ENCODE data around the gene ZNF69.
"Not testable (repeated sequence)": the region's sequence is repeated elsewhere in the genome, so short reads cannot be mapped to it uniquely, and the experiment has no call there.

The ZNF69 gene

DNA sequence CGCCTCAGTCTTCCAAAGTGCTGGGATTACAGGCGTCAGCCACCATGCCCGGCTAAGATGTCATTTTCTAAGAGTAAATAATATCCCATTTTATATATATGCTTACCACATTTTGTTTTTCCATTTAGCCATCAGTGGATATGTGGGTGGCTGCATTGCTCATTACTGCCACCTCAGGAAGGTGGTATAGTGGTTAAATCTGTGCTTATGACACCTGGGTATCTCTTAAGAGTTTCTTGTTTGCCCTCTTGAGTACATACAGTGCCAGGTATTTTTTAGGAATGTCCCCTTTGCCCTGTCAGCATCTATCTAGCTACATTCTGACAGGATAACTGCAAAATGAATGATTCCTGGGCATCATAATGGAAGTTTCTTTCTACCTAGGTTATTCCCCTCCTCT is 14.6 kb downstream of the ZNF69 start:
- DNase-seq (ENCODE audit: low spot score), result no peak

DNA sequence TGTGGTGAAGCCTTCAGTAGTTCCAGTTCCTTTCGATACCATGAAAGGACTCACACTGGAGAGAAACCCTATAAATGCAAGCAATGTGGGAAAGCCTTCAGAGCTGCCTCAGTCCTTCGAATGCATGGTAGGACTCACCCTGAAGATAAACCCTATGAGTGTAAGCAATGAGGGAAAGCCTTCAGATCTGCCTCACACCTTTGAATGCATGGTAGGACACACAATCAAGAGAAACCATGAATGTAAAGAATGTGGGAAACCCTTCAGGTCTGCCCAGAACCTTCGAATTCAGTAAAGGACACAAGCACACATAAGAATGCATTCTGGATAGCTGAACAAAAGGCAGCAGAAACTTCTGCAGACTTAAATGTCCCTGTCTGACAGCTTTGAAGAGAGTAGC is 18.3 kb downstream of the ZNF69 start:
- DNase-seq (ENCODE audit: low spot score), result no peak

DNA sequence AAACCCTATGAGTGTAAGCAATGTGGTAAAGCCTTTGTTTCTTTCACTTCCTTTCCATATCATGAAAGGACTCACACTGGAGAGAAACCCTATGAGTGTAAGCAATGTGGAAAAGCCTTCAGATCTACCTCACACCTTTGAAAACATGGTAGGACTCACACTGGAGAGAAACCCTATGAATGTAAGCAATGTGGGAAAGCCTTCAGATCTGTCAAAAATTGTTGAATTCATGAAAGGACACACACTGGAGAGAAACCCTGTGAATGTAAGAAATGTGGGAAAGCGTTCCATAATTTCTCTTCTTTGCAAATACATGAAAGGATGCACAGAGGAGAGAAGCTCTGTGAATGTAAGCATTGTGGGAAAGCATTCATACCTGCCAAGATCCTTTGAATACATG is 24.4 kb downstream of the ZNF69 start:
- not testable (repeated sequence) for DNase-seq (ENCODE audit: low spot score)

DNA sequence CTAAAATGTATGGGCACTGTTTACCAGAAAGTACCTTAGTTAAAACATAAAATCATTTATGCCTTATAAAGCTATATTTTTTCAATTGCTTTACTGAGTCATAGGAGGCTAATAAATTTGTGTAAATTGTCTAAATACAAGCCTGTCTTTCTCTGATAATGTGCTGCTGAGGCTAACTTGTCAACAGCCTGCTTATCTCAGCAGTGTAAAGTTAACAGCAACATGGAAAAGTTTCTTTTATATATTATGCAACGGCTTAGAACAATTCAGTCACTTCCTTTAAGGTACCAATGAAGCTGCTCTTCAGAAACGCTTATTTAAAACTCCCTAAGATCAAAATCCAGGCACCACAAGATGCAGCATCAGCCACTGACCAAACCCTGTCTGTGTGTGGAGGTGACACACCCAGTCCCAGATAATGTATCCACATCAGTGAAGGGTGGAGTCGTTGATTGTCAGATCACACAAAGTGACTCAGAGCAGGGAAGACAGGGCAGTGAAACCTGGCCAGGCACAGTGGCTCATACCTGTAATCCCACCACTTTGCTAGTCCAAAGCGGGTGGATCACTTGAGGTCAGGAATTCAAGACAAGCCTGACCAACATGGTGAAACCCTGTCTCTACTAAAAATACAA is 27.0 kb downstream of the ZNF69 start:
- DNase-seq (ENCODE audit: low spot score), result not testable (repeated sequence)

DNA sequence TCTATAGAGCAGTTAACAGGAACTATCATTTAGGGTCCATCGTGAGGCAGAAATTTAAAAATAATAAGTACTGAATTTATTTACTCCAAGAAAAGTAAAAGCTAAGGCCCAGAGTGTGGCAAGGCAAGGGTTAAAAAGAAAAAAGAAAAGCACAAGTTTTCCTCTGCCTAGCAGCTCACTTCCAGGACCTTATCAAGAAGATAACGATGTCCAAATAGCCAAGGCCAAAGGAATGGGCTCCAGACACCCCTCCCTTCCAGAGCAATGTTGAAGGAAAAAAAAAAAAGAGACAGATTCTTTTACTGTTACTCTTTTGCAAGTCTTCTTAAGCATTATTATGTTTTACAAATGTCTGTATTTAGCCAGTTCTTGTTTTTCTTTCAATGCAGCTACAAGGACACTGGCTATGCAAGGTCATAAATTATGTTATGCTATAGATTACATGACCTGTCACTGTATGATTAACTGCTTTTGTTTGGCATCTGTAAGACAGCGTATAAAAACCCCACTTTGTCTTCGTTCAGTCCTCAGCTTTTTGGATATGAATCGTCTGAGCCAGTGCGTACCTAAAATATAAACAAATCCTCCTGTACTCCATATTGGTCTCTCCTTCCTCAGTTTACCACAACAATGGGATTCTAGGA is 34.4 kb downstream of the ZNF69 start:
- DNase-seq (ENCODE audit: low spot score), result no peak

DNA sequence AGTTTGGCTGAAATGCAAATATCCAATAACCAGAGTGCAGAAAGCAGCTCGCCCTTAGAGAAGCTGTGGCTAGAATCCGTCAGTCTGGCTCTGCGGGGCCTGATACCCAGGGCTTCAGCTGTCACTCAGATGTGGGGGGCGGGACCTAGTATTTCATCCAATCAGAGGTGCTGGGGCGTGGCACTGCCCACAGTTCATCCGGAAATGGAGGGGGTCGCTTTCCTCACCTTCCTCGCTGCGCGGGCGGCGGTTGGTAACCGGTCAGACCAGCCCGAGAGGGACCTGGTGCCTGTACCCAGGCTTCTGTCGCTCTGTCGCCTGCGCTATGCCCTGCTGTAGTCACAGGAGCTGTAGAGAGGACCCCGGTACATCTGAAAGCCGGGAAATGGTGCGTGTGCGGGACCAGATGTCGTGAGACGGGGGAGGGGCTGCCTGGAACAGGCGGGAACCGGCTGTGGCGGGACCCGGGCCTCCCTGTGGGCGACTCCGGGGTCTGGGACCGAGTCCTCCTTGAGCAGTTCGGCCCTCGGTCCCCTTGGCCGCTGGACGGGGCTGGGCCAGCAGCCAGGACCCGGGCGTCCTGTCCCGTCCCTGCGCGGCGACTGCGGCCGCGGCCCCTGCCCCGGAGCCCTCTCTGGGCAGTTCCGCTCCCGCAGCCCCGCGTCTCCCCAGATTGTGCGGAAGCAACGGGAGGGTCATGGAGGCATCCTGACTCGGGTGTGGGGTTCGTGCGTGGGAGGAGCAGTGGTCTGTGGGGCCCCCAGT is 37.5 kb downstream of the ZNF69 start, which contains the start of gene ZNF700:
TSS of gene ZNF700 (plus strand) at position 222 of the 765 bp plus-strand sequence. CDS start at position 326, 104 bp downstream.
- DNase-seq (ENCODE audit: low spot score), result peak; percentile 90

DNA sequence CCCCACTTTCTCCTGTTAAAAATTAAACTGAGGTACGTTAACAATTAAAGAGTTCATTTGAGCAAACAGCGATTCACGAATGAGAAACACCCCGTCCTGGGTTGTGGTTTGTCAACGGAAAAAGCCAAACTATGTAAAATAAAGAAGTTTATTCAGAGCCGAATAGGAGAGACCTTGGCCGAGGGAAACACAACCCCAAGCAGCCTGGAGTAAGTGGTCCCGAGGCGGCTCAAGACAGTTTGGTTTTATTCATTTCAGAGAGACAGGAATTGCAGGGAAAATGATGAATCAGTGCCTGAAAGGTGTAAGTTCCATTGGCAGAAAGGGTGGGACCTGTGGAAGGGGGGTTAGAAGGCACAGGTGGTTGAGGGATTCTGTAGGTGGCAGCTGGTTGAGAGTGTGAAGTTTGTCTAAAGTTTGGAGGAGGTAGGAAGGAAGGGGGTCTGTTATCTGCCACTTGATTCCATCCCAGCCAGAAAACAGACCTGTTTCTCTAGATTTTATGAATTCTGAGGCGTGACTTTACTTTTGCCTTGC is 38.1 kb downstream of the ZNF69 start:
- DNase-seq (ENCODE audit: low spot score), result not testable (repeated sequence)

DNA sequence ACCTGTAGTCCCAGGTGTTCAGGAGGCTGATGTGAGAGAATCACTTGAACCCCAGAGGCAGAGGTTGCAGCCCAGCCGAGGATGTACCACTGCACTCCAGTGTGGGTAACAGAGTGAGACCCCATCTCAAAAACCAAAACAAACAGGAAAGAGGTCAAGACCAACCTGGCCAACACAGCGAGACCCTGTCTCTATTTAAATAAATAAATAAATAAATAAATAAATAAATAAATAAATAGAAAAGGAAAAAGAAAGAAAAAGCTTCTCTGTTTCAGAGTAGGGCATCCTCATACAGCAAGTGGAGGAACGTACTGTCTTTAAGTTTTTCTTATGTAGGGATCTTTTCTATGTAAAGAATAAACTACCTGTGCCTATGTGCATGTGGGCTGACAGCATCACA is 39.6 kb downstream of the ZNF69 start:
- no peak for DNase-seq (ENCODE audit: low spot score)

DNA sequence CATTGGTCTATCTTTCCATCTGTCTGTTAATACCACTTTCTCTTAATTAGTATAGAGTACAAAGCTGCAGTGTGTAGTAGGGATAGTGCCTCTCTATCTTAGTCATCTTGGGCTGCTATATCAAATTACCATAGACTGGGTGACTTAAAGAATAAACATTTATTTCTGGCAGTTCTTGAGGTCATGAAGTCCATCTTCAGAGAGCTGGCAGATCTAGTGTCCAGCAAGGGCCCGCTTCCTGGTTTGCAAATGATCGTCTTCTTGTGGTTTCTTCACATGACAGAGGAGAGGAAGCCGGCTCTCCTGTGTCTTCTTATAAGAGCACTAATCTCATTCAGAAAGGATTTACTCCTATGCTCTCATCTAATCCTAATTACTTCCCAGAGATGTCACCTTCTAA is 43.5 kb downstream of the ZNF69 start:
- no peak for DNase-seq (ENCODE audit: low spot score)

DNA sequence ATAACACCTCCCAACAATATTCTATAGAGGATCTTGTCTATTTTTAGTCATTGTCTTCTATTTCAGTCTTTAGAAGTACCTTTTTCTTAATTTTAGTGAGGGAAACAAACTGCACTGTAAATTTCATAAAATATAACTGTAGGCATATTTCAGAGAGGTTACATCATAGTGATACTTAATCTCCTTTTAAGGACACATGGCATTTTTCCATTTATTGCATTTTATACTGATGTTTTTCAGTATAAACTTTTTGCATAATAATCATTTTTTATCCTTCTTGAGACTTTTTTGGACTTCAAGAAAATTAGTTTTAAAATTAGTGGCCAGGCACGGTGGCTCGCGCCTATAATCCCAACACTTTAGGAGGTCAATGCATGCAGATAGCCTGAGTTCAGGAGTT is 43.9 kb downstream of the ZNF69 start:
- DNase-seq (ENCODE audit: low spot score), result no peak

DNA sequence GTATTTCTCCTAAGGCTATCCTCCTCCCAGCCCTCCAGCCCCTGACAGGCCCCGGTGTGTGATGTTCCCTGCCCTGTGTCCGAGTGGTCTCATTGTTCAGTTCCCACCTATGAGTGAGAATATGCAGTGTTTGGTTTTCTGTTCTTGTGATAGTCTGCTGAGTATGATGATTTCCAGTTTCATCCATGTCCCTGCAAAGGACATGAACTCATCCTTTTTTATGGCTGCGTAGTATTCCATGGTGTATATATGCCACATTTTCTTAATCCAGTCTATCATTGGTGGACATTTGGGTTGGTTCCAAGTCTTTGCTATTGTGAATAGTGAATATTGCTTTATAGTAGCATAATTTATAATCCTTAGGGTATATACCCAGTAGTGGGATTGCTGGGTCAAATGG is 48.2 kb downstream of the ZNF69 start:
- DNase-seq (ENCODE audit: low spot score), result not testable (repeated sequence)

DNA sequence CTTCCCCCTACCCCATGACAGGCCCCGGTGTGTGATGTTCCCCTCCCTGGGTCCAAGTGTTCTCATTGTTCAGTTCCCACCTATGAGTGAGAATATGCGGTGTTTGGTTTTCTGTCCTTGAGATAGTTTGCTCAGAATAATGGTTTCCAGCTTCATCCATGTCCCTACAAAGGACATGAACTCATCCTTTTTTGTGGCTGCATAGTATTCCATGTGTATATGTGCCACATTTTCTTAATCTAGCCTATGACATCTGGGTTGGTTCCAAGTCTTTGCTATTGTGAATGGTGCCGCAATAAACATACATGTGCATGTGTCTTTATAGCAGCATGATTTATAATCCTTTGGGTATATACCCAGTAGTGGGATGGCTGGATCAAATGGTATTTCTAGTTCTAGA is 50.8 kb downstream of the ZNF69 start:
- DNase-seq (ENCODE audit: low spot score), result not testable (repeated sequence)

DNA sequence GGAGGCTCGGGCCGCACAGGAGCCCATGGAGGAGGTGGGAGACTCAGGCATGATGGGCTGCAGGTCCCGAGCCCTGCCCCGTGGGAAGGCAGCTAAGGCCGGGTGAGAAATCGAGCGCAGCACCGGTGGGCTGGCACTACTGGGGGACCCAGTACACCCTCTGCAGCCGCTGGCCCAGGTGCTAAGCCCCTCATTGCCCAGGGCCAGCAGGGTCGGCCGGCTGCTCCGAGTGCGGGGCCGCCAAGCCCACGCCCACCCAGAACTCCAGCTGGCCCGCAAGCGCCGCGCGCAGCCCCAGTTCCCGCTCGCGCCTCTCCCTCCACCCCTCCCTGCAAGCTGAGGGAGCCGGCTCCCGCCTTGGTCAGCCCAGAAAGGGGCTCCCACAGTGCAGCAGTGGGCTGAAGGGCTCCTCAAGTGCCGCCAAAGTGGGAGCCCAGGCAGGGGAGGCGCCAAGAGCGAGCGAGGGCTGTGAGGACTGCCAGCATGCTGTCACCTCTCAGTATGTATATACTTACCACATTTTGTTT is 53.8 kb downstream of the ZNF69 start:
- not testable (repeated sequence) for DNase-seq (ENCODE audit: low spot score)

DNA sequence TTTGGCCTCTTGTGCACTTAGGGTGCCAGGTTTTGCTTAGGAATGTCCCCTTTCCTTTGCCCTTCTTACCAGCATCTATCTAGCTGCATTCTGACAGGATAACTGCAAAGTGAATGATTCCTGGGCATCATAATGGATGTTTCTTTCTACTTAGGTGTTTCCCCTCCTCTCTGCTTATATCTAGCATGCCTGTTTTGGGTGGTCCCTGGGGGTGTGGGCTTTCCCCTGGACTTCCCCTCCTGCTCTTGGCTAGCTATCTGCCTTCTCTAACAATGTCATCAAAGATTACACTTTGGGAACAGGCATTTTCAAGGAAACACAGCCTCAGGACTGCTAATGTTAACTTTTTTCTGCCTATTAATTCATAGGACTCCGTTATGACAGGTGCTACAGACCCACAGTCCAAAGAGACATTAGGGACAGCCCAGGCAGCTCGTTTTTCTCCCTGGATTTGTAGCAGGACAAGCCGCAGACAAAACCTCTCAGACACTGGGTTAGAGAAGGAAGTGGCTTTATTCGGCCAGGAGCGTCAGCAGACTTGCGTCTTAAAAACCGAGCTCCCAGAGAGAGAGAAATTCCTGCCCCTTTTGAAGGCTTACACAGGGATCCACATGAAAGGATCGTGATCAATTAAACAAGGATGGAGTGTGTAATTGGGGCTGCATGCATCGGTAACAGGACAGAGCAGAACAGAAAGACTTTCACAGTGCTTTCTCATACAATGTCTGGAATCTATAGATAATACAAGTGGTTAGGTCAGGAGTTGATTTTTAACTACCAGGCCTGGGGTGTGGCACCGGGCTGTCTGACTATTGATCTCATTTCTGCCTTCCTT is 54.6 kb downstream of the ZNF69 start:
- no peak for DNase-seq (ENCODE audit: low spot score)

DNA sequence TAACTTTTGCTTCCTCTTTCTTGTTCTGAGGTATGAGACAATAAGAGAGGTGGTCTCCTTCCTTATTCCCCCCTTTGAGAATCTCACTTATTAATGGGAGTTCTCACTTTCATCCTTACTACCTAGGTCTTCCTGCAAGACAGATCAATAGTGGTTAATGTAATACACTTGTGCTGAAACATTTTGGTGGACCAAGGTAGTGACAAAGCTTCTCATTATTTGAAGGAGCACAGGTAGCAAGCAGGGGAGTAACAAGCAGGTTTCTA is 55.2 kb downstream of the ZNF69 start:
- DNase-seq (ENCODE audit: low spot score), result no peak

DNA sequence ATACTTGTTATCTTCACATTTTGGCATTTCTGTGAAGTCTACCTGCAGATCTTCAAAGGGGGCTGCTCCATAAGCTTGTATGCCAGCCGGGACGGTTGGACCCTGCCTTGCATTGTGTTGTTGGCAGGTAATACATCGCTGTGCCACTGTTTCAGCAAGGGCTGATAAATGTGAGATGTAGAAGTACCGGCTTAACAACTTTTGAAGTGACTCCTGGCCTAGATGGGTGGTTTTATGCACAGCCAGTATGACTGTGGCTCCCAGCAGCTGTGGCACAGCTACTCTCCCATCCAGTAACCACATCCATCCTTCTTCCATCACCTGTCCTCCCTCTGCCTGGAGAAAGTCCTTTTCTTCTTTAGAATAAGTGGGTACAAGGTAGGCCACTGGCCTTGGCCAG is 57.1 kb downstream of the ZNF69 start:
- no peak for DNase-seq (ENCODE audit: low spot score)

DNA sequence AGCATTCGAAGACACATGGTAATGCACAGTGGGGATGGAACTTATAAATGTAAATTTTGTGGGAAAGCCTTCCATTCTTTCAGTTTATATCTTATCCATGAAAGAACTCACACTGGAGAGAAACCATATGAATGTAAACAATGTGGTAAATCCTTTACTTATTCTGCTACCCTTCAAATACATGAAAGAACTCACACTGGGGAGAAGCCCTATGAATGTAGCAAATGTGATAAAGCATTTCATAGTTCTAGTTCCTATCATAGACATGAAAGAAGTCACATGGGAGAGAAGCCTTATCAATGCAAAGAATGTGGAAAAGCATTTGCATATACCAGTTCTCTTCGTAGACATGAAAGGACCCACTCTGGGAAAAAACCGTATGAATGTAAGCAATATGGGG is 61.1 kb downstream of the ZNF69 start:
- DNase-seq (ENCODE audit: low spot score), result no peak

DNA sequence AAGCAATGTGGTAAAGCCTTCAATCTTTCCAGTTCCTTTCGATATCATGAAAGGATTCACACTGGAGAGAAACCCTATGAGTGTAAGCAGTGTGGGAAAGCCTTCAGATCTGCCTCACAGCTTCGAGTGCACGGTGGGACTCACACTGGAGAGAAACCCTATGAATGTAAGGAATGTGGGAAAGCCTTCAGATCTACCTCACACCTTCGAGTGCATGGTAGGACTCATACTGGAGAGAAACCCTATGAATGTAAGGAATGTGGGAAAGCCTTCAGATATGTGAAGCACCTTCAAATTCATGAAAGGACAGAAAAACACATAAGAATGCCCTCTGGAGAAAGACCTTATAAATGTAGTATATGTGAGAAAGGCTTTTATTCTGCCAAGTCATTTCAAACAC is 61.6 kb downstream of the ZNF69 start:
- DNase-seq (ENCODE audit: low spot score), result no peak

DNA sequence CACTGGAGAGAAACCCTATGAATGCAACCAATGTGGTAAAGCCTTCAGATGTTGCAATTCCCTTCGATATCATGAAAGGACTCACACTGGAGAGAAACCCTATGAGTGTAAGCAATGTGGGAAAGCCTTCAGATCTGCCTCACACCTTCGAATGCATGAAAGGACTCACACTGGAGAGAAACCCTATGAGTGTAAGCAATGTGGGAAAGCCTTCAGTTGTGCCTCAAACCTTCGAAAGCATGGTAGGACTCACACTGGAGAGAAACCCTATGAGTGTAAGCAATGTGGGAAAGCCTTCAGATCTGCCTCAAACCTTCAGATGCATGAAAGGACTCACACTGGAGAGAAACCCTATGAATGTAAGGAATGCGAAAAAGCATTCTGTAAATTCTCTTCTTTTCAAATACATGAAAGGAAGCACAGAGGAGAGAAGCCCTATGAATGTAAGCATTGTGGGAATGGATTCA is 62.1 kb downstream of the ZNF69 start:
- DNase-seq (ENCODE audit: low spot score), result not testable (repeated sequence)

DNA sequence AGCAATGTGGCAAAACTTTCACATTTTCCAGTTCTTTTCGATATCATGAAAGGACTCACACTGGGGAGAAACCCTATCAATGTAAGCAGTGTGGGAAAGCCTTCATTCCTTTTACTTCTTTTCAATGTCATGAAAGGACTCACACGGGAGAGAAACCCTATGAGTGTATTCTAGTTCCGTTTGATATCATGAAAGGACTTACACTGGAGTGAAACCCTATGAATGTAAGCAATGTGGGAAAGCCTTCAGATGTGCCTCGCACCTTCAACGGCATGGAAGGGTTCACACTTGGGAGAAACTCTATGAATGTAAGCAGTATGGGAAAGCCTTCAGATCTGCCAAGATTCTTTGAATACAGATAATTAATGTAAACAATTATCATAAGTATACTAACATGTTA is 62.7 kb downstream of the ZNF69 start:
- DNase-seq (ENCODE audit: low spot score), result no peak

Data from HuH-7 (cell line).